ENCODE data around the gene PLAAT3.

Gene PLAAT3

DNA sequence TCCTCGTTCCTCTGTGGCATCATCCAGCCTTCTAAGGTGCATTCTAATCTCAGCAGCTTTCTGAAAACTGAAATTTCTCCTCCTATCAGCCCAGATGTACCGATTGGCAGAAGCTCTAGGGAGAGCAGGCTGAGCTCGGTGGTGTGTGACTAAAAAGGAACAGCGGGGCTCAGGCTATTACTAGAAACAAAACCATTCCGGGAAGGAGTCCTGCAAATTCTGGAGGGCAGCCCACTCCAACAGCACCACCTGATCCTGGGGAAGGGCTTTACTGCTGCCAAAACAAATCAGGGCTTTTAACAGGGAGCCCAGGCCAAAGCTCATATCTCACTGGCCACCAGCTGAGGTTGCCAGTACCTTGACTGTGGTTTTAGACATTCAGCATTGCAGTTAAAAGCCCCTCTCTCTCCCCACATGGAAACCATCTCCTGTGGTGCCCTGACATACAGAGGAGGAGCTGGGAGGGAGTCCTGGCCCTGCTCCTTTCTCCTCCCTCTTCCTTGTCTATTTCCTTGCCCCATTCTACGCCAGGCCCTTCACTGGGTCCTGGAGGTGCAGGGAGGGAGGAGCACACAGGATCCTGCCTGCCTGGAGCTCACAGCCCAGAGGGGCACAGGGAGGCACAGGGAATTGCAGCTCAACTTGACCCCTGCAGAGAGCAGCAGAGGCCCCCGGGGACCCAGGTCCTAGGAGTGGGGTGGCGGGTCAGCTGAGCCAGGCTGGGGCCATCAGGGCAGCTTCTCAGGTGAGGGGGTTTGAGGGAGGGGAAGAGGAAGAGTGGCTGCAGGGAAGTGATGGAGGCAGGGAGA is 76.7 kb downstream of the PLAAT3 start:
- TF ChIP-seq CTCF (IDR thresholded peaks at IDR 0.05; ENCODE audit: low read depth, low read length): no peak
- no peak for DNase-seq
- no peaks in the 10 kb centered on the region for H3K36me3 ChIP-seq
- H3K27me3 ChIP-seq (ENCODE audit: insufficient read depth, low read depth, severe bottlenecking): no peaks in the 10 kb centered on the region
- no peaks in the 10 kb centered on the region for H3K9me3 ChIP-seq (ENCODE audit: severe bottlenecking)
- H3K27ac ChIP-seq: no peak overlapping the region
- no peak overlapping the region for H3K4me3 ChIP-seq (ENCODE audit: low read depth, low read length)

DNA sequence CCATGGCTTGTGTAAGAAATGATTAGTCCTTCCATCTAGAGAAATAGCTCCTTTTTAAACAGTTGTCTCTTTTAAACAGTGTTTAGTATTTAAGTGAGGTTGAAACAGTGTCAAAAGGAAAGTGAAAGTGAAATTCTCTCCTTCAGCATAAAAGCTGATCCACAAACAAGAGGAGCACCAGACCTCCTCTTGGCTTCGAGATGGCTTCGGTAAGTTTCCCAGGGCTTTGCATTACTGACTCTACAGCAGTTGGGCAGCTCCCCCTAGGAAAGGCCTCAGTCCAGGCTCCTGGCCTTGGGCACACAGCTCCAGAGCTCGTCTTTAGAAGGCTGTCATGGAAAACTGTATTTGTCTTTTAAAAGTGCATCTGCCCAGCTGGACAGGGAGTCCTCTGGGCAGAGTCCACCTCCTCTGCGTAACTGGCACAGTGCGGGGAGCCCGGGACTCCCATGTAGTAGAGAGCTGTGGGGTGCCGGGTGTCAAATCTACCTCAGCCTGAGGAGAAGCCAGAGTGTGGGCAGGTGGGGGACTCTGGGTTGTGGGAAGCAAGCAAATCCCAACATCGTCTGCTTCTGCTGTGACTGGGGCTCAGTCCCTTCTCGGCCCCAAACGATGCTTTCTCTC is 77.5 kb downstream of the PLAAT3 start, which contains the start of gene PLAAT4:
Gene PLAAT4, plus strand, starts transcription at position 140 of the 624 bp plus-strand sequence. Its CDS starts 61 bp downstream, at position 201.
- H3K27me3 ChIP-seq (ENCODE audit: insufficient read depth, low read depth, severe bottlenecking): no peaks in the 10 kb centered on the region
- no peaks in the 10 kb centered on the region for H3K9me3 ChIP-seq (ENCODE audit: severe bottlenecking)
- no peak for TF ChIP-seq CTCF (IDR thresholded peaks at IDR 0.05; ENCODE audit: low read depth, low read length)
- H3K4me3 ChIP-seq (ENCODE audit: low read depth, low read length): no peak within 1 kb of the TSS
- no peak for DNase-seq
- no peak within 1 kb of the TSS for H3K27ac ChIP-seq
- H3K36me3 ChIP-seq: no peaks in the 10 kb centered on the region

DNA sequence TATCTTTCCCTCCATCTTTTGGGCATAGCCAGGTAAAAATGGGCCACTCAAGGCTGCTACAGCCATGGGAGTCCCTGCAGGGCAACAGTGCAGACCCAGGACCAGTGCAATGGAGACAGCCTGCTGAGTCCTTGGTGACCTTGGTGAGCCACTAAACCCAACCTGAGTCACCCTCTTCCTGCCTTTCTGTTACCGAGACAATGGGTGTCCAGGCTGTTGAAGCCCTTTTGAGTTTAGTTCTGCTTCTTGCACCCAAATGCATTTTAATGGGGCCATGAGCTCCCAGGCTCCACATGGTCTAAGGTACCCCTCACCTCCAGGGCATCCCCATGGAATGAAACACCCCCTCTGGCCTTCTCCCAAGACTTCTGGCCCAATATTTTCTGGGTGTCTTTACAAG is 78.5 kb downstream of the PLAAT3 start:
- Histone ChIP-seq H3K4me3 (ENCODE audit: low read depth, low read length) (no peak overlapping the region), H3K27ac (no peak overlapping the region), H3K27me3 (ENCODE audit: insufficient read depth, low read depth, severe bottlenecking) (no peaks in the 10 kb centered on the region), H3K36me3 (no peaks in the 10 kb centered on the region), H3K9me3 (ENCODE audit: severe bottlenecking) (no peaks in the 10 kb centered on the region)
- no peak for DNase-seq
- TF ChIP-seq CTCF (IDR thresholded peaks at IDR 0.05; ENCODE audit: low read depth, low read length): no peak

DNA sequence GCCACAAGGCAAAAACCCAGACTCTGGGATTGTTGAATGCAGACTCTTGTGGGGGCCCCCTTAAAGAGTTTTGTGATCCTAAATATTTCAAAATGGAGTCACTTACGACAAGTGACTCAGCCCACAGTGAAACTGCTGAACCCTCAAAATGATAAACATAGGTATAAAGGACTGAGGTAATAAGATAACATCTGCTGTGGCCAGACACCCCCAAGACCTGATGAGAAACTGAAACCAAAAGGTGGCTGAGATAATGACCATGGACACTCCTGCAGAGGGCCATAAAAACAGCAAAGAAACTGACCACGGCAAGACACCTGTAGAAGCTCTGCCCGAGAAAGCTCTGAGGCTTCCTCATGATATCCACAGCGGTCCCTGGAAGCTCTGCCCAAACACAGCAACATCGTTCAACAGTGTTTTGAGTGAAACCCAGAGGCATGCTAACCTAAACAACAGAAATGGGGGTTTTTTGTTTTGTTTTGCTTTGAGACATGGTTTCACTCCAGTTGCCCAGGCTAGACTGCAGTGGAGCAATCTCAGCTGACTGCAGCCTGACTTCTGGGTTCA is 79.3 kb downstream of the PLAAT3 start:
- DNase-seq: no peak
- no peak overlapping the region for H3K27ac ChIP-seq
- TF ChIP-seq CTCF (IDR thresholded peaks at IDR 0.05; ENCODE audit: low read depth, low read length): no peak
- H3K36me3 ChIP-seq: no peaks in the 10 kb centered on the region
- no peak overlapping the region for H3K4me3 ChIP-seq (ENCODE audit: low read depth, low read length)
- no peaks in the 10 kb centered on the region for H3K27me3 ChIP-seq (ENCODE audit: insufficient read depth, low read depth, severe bottlenecking)
- H3K9me3 ChIP-seq (ENCODE audit: severe bottlenecking): no peaks in the 10 kb centered on the region

GRCh38 chr11:63534076-63534475 is 80.2 kb downstream of the PLAAT3 start:
- no peak for TF ChIP-seq CTCF (IDR thresholded peaks at IDR 0.05; ENCODE audit: low read depth, low read length)
- H3K27ac ChIP-seq: no peak overlapping the region
- H3K27me3 ChIP-seq (ENCODE audit: insufficient read depth, low read depth, severe bottlenecking): no peaks in the 10 kb centered on the region
- no peak for DNase-seq
- H3K9me3 ChIP-seq (ENCODE audit: severe bottlenecking): no peaks in the 10 kb centered on the region
- H3K4me3 ChIP-seq (ENCODE audit: low read depth, low read length): no peak overlapping the region
- H3K36me3 ChIP-seq: no peaks in the 10 kb centered on the region
